ENCODE measurements around the gene UTP4.
"Not testable (repeated sequence)": the region's sequence is repeated elsewhere in the genome, so short reads cannot be mapped to it uniquely, and the experiment has no call there.

Gene UTP4

GRCh38 chr16:69111216-69111875 lies 21.1 kb upstream of the UTP4 start:
- no peak for FAIRE-seq

- no peak for FAIRE-seq
Observed at GRCh38 chr16:69111876-69112230, 20.6 kb upstream of the UTP4 start.

GRCh38 chr16:69112285-69113129 lies 19.9 kb upstream of the UTP4 start:
- FAIRE-seq, result no peak

GRCh38 chr16:69113216-69113615 lies 19.2 kb upstream of the UTP4 start:
- FAIRE-seq, result no peak

- FAIRE-seq, result no peak
Observed at GRCh38 chr16:69114346-69114975, 18.0 kb upstream of the UTP4 start.

GRCh38 chr16:69114976-69115355 lies 17.5 kb upstream of the UTP4 start:
- no peak for FAIRE-seq

- FAIRE-seq, result no peak
Observed at GRCh38 chr16:69115361-69115760, 17.1 kb upstream of the UTP4 start.

- FAIRE-seq, result no peak
Observed at GRCh38 chr16:69115837-69116236, 16.6 kb upstream of the UTP4 start.

GRCh38 chr16:69116256-69116875 lies 16.1 kb upstream of the UTP4 start:
- FAIRE-seq, result no peak

- FAIRE-seq, result no peak
Observed at GRCh38 chr16:69116906-69117305, 15.5 kb upstream of the UTP4 start.

- no peak for FAIRE-seq
Observed at GRCh38 chr16:69118468-69118867, 14.0 kb upstream of the UTP4 start.

GRCh38 chr16:69118994-69119393 lies 13.5 kb upstream of the UTP4 start:
- no peak for FAIRE-seq

GRCh38 chr16:69119536-69119935 lies 12.9 kb upstream of the UTP4 start:
- FAIRE-seq, result no peak

GRCh38 chr16:69120096-69120664 lies 12.3 kb upstream of the UTP4 start:
- FAIRE-seq, result no peak

- peak; percentile 57 for FAIRE-seq
Observed at GRCh38 chr16:69123910-69124309, 8.5 kb upstream of the UTP4 start.

- not testable (repeated sequence) for FAIRE-seq
Observed at GRCh38 chr16:69124406-69124805, 8.0 kb upstream of the UTP4 start.

- FAIRE-seq, result not testable (repeated sequence)
Observed at GRCh38 chr16:69124961-69125360, 7.5 kb upstream of the UTP4 start.

- FAIRE-seq, result no peak
Observed at GRCh38 chr16:69126221-69126620, 6.2 kb upstream of the UTP4 start.

GRCh38 chr16:69126801-69127200 lies 5.6 kb upstream of the UTP4 start:
- not testable (repeated sequence) for FAIRE-seq

GRCh38 chr16:69127966-69128510 lies 4.4 kb upstream of the UTP4 start:
- FAIRE-seq, result no peak

- FAIRE-seq, result no peak
Observed at GRCh38 chr16:69130461-69130860, 2.0 kb upstream of the UTP4 start.

GRCh38 chr16:69131167-69131838 lies 1.1 kb upstream of the UTP4 start:
- FAIRE-seq, result no peak

Data from TTC549 (cell line).